K562 (cell line): ENCODE data around the gene L3HYPDH.

Source experiments
- CC2D1A ChIP-seq: fragments of 450-650 bp; IDR thresholded peaks from 2 replicates; pipeline ENCODE4 v1.6.1; 2017; ENCODE audit warnings: mild to moderate bottlenecking
- CREB3L1 ChIP-seq: fragments of 450-650 bp; IDR thresholded peaks from 2 replicates; pipeline ENCODE4 v1.6.1; 2014; ENCODE audit warnings: low read depth, mild to moderate bottlenecking, moderate library complexity, borderline replicate concordance
- DEAF1 ChIP-seq: fragments of 450-650 bp; formaldehyde crosslinking; IDR thresholded peaks from 2 replicates; pipeline ENCODE4 v1.4.0; 2020; ENCODE audit warnings: mild to moderate bottlenecking, moderate library complexity
- ELF1 ChIP-seq: fragments of 200-800 bp; sonication (Bioruptor generic); IDR thresholded peaks from 2 replicates; pipeline ENCODE4 v1.6.1; 2016; ENCODE audit warnings: missing genetic modification characterization, missing compliant biosample characterization
- NEUROD1 ChIP-seq: fragments of 150-350 bp; IDR thresholded peaks from 2 replicates; pipeline ENCODE4 v1.6.1; 2014; ENCODE audit warnings: borderline replicate concordance, low read length, low read depth; ENCODE audit not compliant: partially characterized antibody
- TARDBP ChIP-seq: fragments of 450-650 bp; IDR thresholded peaks from 2 replicates; pipeline ENCODE4 v1.6.1; 2016

GRCh38 chr14:59532419-59532818, 48.2 kb upstream of the L3HYPDH start:
- TF ChIP-seq ELF1 (no peak), TARDBP (no peak), NEUROD1 (no peak), CC2D1A (no peak), DEAF1 (no peak), CREB3L1 (no peak)
